Kidney (tissue), 14 donors: Measurements from ENCODE around the gene S100A12. TPM values are rescaled to one million over a fixed set of nuclear protein-coding genes. Genes with fewer than 3 reads are reported as not detected.
A peak's percentile ranks its signal among the peaks of the same experiment; 100 is the strongest.

Source experiments
- DNase-seq, 5 donors: peaks; one replicate each; pipeline ENCODE4 v3.0.0-alpha.2; 2013 to 2020
- FAIRE-seq: peaks from 2 replicates; lab custom pipeline; 2012; peaks lifted over from hg19 to GRCh38; lab: Jason Lieb, UNC
- H3K27ac ChIP-seq, 2 donors: one replicate each; pipeline ENCODE4 v1.7.0; 2013; ENCODE audit warnings: low read depth in 2 of 2, low read length in 2 of 2, inconsistent platforms in 1 of 2
- H3K27me3 ChIP-seq: one replicate; pipeline ENCODE4 v1.7.1; 2013; ENCODE audit warnings: low read length, inconsistent platforms; ENCODE audit not compliant: control insufficient read depth, insufficient read depth
- H3K36me3 ChIP-seq, 3 donors: one replicate each; pipeline versions ENCODE4 v1.7.0 to v1.7.1; 2013; ENCODE audit warnings: low read length in 3 of 3, control low read depth in 1 of 3, inconsistent platforms in 1 of 3; ENCODE audit not compliant: insufficient read depth in 3 of 3, control insufficient read depth in 2 of 3
- H3K4me1 ChIP-seq, 3 donors: one replicate each; pipeline versions ENCODE4 v1.7.0 to v1.7.1; 2013; ENCODE audit warnings: low read length in 3 of 3, inconsistent platforms in 1 of 3, low read depth in 1 of 3; ENCODE audit not compliant: control insufficient read depth in 2 of 3, insufficient read depth in 2 of 3
- H3K4me3 ChIP-seq, 3 donors: one replicate each; pipeline versions ENCODE4 v1.7.0 to v1.8.1; 2013; ENCODE audit warnings: low read length in 3 of 3, control low read depth in 1 of 3, inconsistent platforms in 1 of 3
- H3K9ac ChIP-seq, 3 donors: one replicate each; pipeline versions ENCODE4 v1.7.0 to v1.7.1; 2013; ENCODE audit warnings: low read length in 3 of 3, control low read depth in 1 of 3, inconsistent platforms in 1 of 3
- H3K9me3 ChIP-seq, 3 donors: one replicate each; pipeline versions ENCODE4 v1.7.0 to v1.7.1; 2013; ENCODE audit warnings: low read length in 3 of 3, control low read depth in 1 of 3, inconsistent platforms in 1 of 3; ENCODE audit not compliant: control insufficient read depth in 2 of 3, insufficient read depth in 1 of 3
- CTCF ChIP-seq: IDR thresholded peaks from 3 replicates; pipeline ENCODE4 v1.5.1; 2012; ENCODE audit warnings: mild to moderate bottlenecking, moderate library complexity, borderline replicate concordance; ENCODE audit not compliant: insufficient read depth; ENCODE audit errors: extremely low read depth
- intact Hi-C: fragments of 100-400 bp; cut with DNase I; formaldehyde crosslinking; loops from one replicate; pipeline ENCODE4 v1.11.1; 2022
- polyA plus RNA-seq: library from polyadenylated mRNA; stranded (reverse); fragments of 350-450 nt; fragmentation: Illumina TruSeq; extraction: RNeasy Lipid Tissue Mini Kit (QIAGEN cat#74804); gene quantifications from one replicate; pipeline ENCODE4 v1.2.3, GENCODE V29; 2014; ENCODE audit warnings: low read depth, low replicate concordance; ENCODE audit not compliant: insufficient read depth
- total RNA-seq: library from RNA; stranded (reverse); fragmentation: NEBNext Ultra II Directional; extraction: Animal tissue kit (Norgen Biotek cat#: 25700); gene quantifications from one replicate; pipeline ENCODE4 v1.2.1, GENCODE V29; 2021
- donor health status: control.
- donor health status: control.
- donor health status: control.
- donor health status: control.
- donor health status: control.
- donor health status: DM: yes; HTN: yes; CAD: no.
- donor health status: Normal renal cell carcinoma (clear cell type).

The S100A12 gene
- total and polyA plus RNA-seq, 2 donors from 2014 or later: 1.3 to 2.7 TPM

DNA sequence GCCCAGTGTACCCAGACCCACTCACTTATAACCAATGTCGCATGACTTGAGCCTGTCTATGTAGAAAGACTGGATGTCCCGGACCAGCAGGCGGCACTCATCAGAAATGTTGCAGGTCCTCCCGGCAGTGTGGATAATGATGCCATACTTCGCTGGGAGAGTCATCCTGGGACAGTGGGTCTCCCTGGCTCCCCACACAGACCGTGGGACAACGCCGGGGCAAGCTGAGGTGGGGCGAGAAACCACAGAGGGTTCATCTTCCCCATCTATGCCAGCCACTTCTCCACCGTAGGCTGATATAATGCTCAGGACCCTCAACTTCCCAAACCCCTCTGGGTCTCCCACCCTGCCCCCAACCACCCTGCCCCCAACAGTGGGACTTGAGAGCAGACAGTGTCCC is 35.1 kb downstream of the S100A12 start:
- Histone ChIP-seq H3K4me1 (no peaks in the 10 kb centered on the region), H3K27me3 (no peaks in the 10 kb centered on the region), H3K9ac (no peak overlapping the region), H3K36me3 (no peaks in the 10 kb centered on the region), H3K27ac (no peak overlapping the region), H3K9me3 (no peaks in the 10 kb centered on the region), H3K4me3 (no peak overlapping the region)
- no peak for TF ChIP-seq CTCF
- FAIRE-seq: no peak
- peak in 1 of 5 donors; percentile 5 for DNase-seq
- intact Hi-C loops: no loop called here

DNA sequence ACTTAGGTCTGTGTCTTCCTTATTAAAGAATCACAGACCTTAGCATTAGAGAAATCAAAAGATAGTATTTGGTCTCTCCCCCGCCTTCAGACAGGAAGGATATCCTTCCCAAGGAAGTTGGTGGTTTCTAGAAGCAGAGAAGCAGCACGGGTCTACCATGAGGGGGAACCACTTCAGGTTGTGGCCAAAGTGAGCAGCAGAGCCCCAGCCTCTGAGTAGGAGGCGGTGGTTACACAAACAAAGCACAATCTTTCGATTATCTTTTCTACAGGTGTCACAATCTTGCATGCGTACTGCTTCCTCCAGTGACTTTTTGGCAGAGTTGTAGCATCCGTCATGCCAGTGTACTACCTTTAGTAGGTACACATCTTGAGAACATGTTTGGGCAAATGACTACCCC is 35.6 kb downstream of the S100A12 start:
- FAIRE-seq: no peak

GRCh38 chr1:153337980-153338853 is 37.2 kb downstream of the S100A12 start:
- TF ChIP-seq CTCF: no peak
- H3K36me3 ChIP-seq: no peaks in the 10 kb centered on the region
- H3K27ac ChIP-seq: no peak overlapping the region
- intact Hi-C loops: no loop called here
- H3K4me3 ChIP-seq: no peak overlapping the region
- FAIRE-seq (no peak), DNase-seq (peak in 1 of 5 donors; percentile 7)
- no peaks in the 10 kb centered on the region for H3K9me3 ChIP-seq
- H3K27me3 ChIP-seq: no peaks in the 10 kb centered on the region
- no peak overlapping the region for H3K9ac ChIP-seq
- no peaks in the 10 kb centered on the region for H3K4me1 ChIP-seq

More for the DNA sequence above, 35.6 kb downstream of the S100A12 start:
- no peak for DNase-seq
- H3K27me3 ChIP-seq: no peaks in the 10 kb centered on the region
- H3K4me3 ChIP-seq: no peak overlapping the region
- H3K27ac ChIP-seq: no peak overlapping the region
- intact Hi-C loops: no loop called here
- TF ChIP-seq CTCF: no peak
- H3K4me1 ChIP-seq: no peaks in the 10 kb centered on the region
- no peak overlapping the region for H3K9ac ChIP-seq
- H3K36me3 ChIP-seq: no peaks in the 10 kb centered on the region
- H3K9me3 ChIP-seq: no peaks in the 10 kb centered on the region
